GM23248 (cell line): Measurements from ENCODE around the gene USP9X.

ENCODE experiments used
- EZH2 ChIP-seq: fragments of 200-600 bp; sonication (generic); IDR thresholded peaks from 2 replicates; pipeline ENCODE4 v1.6.1; 2018; ENCODE audit warnings: antibody characterized with exemption, mild to moderate bottlenecking; ENCODE audit not compliant: insufficient read depth, poor library complexity, severe bottlenecking
- EZH2phosphoT487 ChIP-seq: fragments of 200-600 bp; sonication (generic); IDR thresholded peaks from 2 replicates; pipeline ENCODE4 v1.6.1; 2018; ENCODE audit warnings: antibody characterized with exemption, moderate library complexity, mild to moderate bottlenecking, low read depth; ENCODE audit not compliant: insufficient read depth

- no peak for TF ChIP-seq EZH2
- TF ChIP-seq EZH2phosphoT487: no peak
These were observed 173.0 kb downstream of the USP9X start for GRCh38 chrX:41258226-41258625.
